DND-41 (cell line): ENCODE results near the gene AFAP1L1.

Source experiments
- ATAC-seq: fragments of 200-7000 bp; cut with Tn5 transposase; 3 replicates; pipeline ENCODE4 v1.9.1; 2021; ENCODE audit warnings: low read depth; ENCODE audit not compliant: insufficient read depth
- DNase-seq: peaks from one replicate; pipeline ENCODE4 v3.0.0-alpha.2; 2020
- H2AFZ ChIP-seq: 2 replicates; pipeline ENCODE4 v1.6.0; 2012; ENCODE audit warnings: low read depth, low read length
- H3K27ac ChIP-seq: 2 replicates; pipeline ENCODE4 v1.5.1; 2012; ENCODE audit warnings: low read length, inconsistent platforms
- H3K27me3 ChIP-seq: fragments of 200-600 bp; sonication (generic); 2 replicates; pipeline ENCODE4 v1.6.0; 2012; ENCODE audit warnings: low read length, mild to moderate bottlenecking, inconsistent platforms; ENCODE audit not compliant: insufficient read depth, poor library complexity
- H3K36me3 ChIP-seq: 2 replicates; pipeline ENCODE4 v1.5.1; 2012; ENCODE audit warnings: low read length, inconsistent platforms; ENCODE audit not compliant: insufficient read depth
- H3K4me1 ChIP-seq: 2 replicates; pipeline ENCODE4 v1.5.1; 2012; ENCODE audit warnings: mild to moderate bottlenecking, low read length; ENCODE audit not compliant: insufficient read depth
- H3K4me2 ChIP-seq: 2 replicates; pipeline ENCODE4 v1.6.0; 2012; ENCODE audit warnings: mild to moderate bottlenecking, moderate library complexity, low read length, inconsistent platforms; ENCODE audit not compliant: insufficient read depth
- H3K4me3 ChIP-seq, 2 experiments: fragments of 200-600 bp in 1 of 2; shearing (Covaris generic) in 1 of 2; 2 replicates each; pipeline ENCODE4 v1.5.1; 2012 to 2016; ENCODE audit warnings: inconsistent platforms in 2 of 2, low read length in 2 of 2, mild to moderate bottlenecking in 2 of 2, low read depth in 1 of 2, moderate library complexity in 1 of 2
- H3K79me2 ChIP-seq: 2 replicates; pipeline ENCODE4 v1.6.0; 2012; ENCODE audit warnings: low read length, inconsistent platforms; ENCODE audit not compliant: insufficient read depth
- H3K9ac ChIP-seq: 2 replicates; pipeline ENCODE4 v1.6.0; 2012; ENCODE audit warnings: low read depth, mild to moderate bottlenecking, inconsistent platforms, low read length, moderate library complexity
- H3K9me3 ChIP-seq: 2 replicates; pipeline ENCODE4 v1.5.1; 2012; ENCODE audit warnings: low read length, moderate library complexity, mild to moderate bottlenecking, inconsistent platforms; ENCODE audit not compliant: insufficient read depth, severe bottlenecking
- H4K20me1 ChIP-seq: 2 replicates; pipeline ENCODE4 v1.6.0; 2012; ENCODE audit warnings: low read length; ENCODE audit not compliant: insufficient read depth
- EZH2 ChIP-seq: IDR thresholded peaks from 3 replicates; pipeline ENCODE4 v1.6.1; 2012; ENCODE audit warnings: borderline replicate concordance, low read depth, mild to moderate bottlenecking, moderate library complexity, low read length, inconsistent platforms; ENCODE audit not compliant: severe bottlenecking
- TF ChIP-seq, protein P1 (sequence below): IDR thresholded peaks from 2 replicates; pipeline ENCODE4 v1.5.1; 2012; ENCODE audit warnings: borderline replicate concordance, low read length, moderate library complexity, mild to moderate bottlenecking; ENCODE audit not compliant: poor library complexity, severe bottlenecking; ENCODE audit errors: extremely low read depth

The AFAP1L1 gene

DNA sequence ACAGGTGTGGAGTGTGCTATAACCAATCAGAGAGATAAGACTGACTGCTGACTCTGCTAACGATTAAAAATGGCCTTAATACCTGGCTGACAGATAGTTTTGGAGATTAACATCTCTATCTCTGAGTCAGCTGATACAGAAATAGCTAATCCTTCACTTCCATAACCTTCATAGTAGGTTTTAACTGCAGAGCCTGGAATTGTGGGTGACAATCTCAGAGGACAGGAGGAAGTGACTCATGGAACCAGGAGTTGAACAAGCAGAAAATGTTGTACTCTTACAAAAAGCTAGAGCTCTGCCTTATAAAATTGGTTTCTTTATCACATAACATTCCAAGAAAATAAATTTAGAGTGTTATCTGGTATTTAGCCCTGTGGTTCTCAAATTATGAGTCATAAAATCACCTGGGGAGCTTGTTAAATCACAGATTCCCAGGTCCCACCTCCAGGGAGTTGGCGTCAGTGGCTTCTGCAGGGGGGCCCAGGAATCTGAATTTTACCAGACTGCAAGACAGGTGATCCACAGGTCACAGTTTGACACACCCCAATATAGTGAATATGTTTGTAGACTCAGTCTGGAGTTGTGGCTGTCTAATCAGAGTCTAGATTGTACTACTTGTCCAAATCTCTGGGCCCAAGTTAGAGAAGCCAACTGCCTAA, 44.4 kb upstream of the AFAP1L1 start:
- Histone ChIP-seq H3K4me1 (no peaks in the 10 kb centered on the region), H3K36me3 (no peaks in the 10 kb centered on the region), H3K4me3 (no peak overlapping the region), H3K27me3 (no peaks in the 10 kb centered on the region), H3K9me3 (no peaks in the 10 kb centered on the region), H4K20me1 (no peaks in the 10 kb centered on the region), H3K79me2 (no peaks in the 10 kb centered on the region), H3K4me2 (no peak overlapping the region), H3K27ac (no peak overlapping the region), H3K9ac (no peak overlapping the region), H2AFZ (no peak overlapping the region)
- DNase-seq (no peak), ATAC-seq (no peak)
- no peak for TF ChIP-seq EZH2
- TF ChIP-seq, protein P1, sequence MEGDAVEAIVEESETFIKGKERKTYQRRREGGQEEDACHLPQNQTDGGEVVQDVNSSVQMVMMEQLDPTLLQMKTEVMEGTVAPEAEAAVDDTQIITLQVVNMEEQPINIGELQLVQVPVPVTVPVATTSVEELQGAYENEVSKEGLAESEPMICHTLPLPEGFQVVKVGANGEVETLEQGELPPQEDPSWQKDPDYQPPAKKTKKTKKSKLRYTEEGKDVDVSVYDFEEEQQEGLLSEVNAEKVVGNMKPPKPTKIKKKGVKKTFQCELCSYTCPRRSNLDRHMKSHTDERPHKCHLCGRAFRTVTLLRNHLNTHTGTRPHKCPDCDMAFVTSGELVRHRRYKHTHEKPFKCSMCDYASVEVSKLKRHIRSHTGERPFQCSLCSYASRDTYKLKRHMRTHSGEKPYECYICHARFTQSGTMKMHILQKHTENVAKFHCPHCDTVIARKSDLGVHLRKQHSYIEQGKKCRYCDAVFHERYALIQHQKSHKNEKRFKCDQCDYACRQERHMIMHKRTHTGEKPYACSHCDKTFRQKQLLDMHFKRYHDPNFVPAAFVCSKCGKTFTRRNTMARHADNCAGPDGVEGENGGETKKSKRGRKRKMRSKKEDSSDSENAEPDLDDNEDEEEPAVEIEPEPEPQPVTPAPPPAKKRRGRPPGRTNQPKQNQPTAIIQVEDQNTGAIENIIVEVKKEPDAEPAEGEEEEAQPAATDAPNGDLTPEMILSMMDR, result no peak

GRCh38 chr5:149228618-149229297, 42.9 kb upstream of the AFAP1L1 start:
- no peak overlapping the region for H3K4me3 ChIP-seq
- ATAC-seq (no peak), DNase-seq (no peak)
- no peaks in the 10 kb centered on the region for H4K20me1 ChIP-seq
- H3K4me2 ChIP-seq, result no peak overlapping the region
- H3K79me2 ChIP-seq, result no peaks in the 10 kb centered on the region
- peaks cover 7% of the 10 kb centered on the region for H3K27me3 ChIP-seq
- no peak overlapping the region for H3K9ac ChIP-seq
- H3K9me3 ChIP-seq, result no peaks in the 10 kb centered on the region
- no peak overlapping the region for H2AFZ ChIP-seq
- no peaks in the 10 kb centered on the region for H3K4me1 ChIP-seq
- H3K36me3 ChIP-seq, result no peaks in the 10 kb centered on the region
- TF ChIP-seq EZH2, result no peak
- TF ChIP-seq, protein P1, result no peak
- H3K27ac ChIP-seq, result no peak overlapping the region

- H3K4me2 ChIP-seq, result no peak overlapping the region
- no peaks in the 10 kb centered on the region for H3K9me3 ChIP-seq
- H3K4me1 ChIP-seq, result no peaks in the 10 kb centered on the region
- peaks cover 13% of the 10 kb centered on the region for H3K27me3 ChIP-seq
- ATAC-seq (no peak), DNase-seq (no peak)
- H3K4me3 ChIP-seq, result no peak overlapping the region
- H4K20me1 ChIP-seq, result no peaks in the 10 kb centered on the region
- H3K79me2 ChIP-seq, result no peaks in the 10 kb centered on the region
- no peak for TF ChIP-seq EZH2
- TF ChIP-seq, protein P1, result no peak
- no peak overlapping the region for H2AFZ ChIP-seq
- no peak overlapping the region for H3K27ac ChIP-seq
- no peaks in the 10 kb centered on the region for H3K36me3 ChIP-seq
- no peak overlapping the region for H3K9ac ChIP-seq
These were observed 42.2 kb upstream of the AFAP1L1 start for GRCh38 chr5:149229298-149229937.
